IMR-90 (cell line): Measurements from ENCODE around the gene PLCB2.

ENCODE experiments used
- BHLHE40 ChIP-seq: fragments of 150-350 bp; IDR thresholded peaks from 2 replicates; pipeline ENCODE4 v1.6.1; 2016; ENCODE audit warnings: mild to moderate bottlenecking, low read depth, low read length
- CEBPB ChIP-seq: IDR thresholded peaks from 2 replicates; pipeline ENCODE4 v1.6.1; 2012; ENCODE audit warnings: low read depth, low read length, improper control_type of control experiment
- CHD1 ChIP-seq: IDR thresholded peaks from 2 replicates; pipeline ENCODE4 v1.6.1; 2012; ENCODE audit warnings: low read depth, low read length, improper control_type of control experiment
- CTCF ChIP-seq: conservative IDR thresholded peaks from 2 replicates; pipeline ENCODE4 v1.5.1; 2012; ENCODE audit warnings: mild to moderate bottlenecking, low read depth, low read length, improper control_type of control experiment
- MXI1 ChIP-seq: IDR thresholded peaks from 2 replicates; pipeline ENCODE4 v1.6.1; 2012; ENCODE audit warnings: low read depth, mild to moderate bottlenecking, low read length, moderate library complexity, borderline replicate concordance
- RAD21 ChIP-seq: IDR thresholded peaks from 2 replicates; pipeline ENCODE4 v1.6.1; 2012; ENCODE audit warnings: low read length, improper control_type of control experiment
- RCOR1 ChIP-seq: IDR thresholded peaks from 2 replicates; pipeline ENCODE4 v1.6.1; 2012; ENCODE audit warnings: mild to moderate bottlenecking, low read length, improper control_type of control experiment; ENCODE audit not compliant: insufficient replicate concordance
- SMC3 ChIP-seq: fragments of 150-350 bp; IDR thresholded peaks from 2 replicates; pipeline ENCODE4 v1.6.1; 2016; ENCODE audit warnings: low read depth, mild to moderate bottlenecking, antibody characterized with exemption, low read length, moderate library complexity
- USF2 ChIP-seq: fragments of 150-350 bp; IDR thresholded peaks from 2 replicates; pipeline ENCODE4 v1.6.1; 2017; ENCODE audit warnings: mild to moderate bottlenecking, antibody characterized with exemption, low read length, low read depth

- TF ChIP-seq MXI1: no peak
- no peak for TF ChIP-seq CTCF
- no peak for TF ChIP-seq RAD21
- TF ChIP-seq SMC3: no peak
- TF ChIP-seq BHLHE40: no peak
- TF ChIP-seq RCOR1: no peak
- no peak for TF ChIP-seq CEBPB
- no peak for TF ChIP-seq CHD1
- no peak for TF ChIP-seq USF2
Observed at GRCh38 chr15:40295877-40296560, 11.7 kb downstream of the PLCB2 start.
